Fibroblast of lung (primary cell): ENCODE measurements around the gene TANGO6. TPM values are rescaled to one million over a fixed set of nuclear protein-coding genes. Genes with fewer than 3 reads are reported as not detected.

Experiments
- DNase-seq, 2 donors: peaks; one replicate each; pipeline versions ENCODE4 v3.0.0 to v3.0.0-alpha.2; 2010; ENCODE audit warnings: low read depth in 2 of 2
- H2AFZ ChIP-seq: 2 replicates; pipeline ENCODE4 v1.5.1; 2012; ENCODE audit warnings: low read length, control low read depth, inconsistent platforms
- H3K27ac ChIP-seq: 2 replicates; pipeline ENCODE4 v1.5.1; 2011; ENCODE audit warnings: low read length, control low read depth; ENCODE audit not compliant: insufficient read depth
- H3K27me3 ChIP-seq: 2 replicates; pipeline ENCODE4 v1.5.1; 2011; ENCODE audit warnings: mild to moderate bottlenecking, low read length; ENCODE audit not compliant: control insufficient read depth, insufficient read depth
- H3K36me3 ChIP-seq: 2 replicates; pipeline ENCODE4 v1.5.1; 2011; ENCODE audit warnings: low read length; ENCODE audit not compliant: control insufficient read depth, insufficient read depth
- H3K4me1 ChIP-seq: 2 replicates; pipeline ENCODE4 v1.5.1; 2011; ENCODE audit warnings: low read length; ENCODE audit not compliant: control insufficient read depth, insufficient read depth; ENCODE audit errors: extremely low read depth
- H3K4me2 ChIP-seq: 2 replicates; pipeline ENCODE4 v1.5.1; 2011; ENCODE audit warnings: low read length, control low read depth; ENCODE audit not compliant: insufficient read depth; ENCODE audit errors: extremely low read depth
- H3K4me3 ChIP-seq, 4 experiments: fragments of 200-600 bp in 1 of 4; sonication (generic) in 1 of 4; replicated peaks in 1 of 4; 2 replicates each; pipeline ENCODE4 v1.5.1; 2011 to 2016; ENCODE audit warnings: low read length in 4 of 4, low read depth in 3 of 4, mild to moderate bottlenecking in 3 of 4, control low read depth in 2 of 4, inconsistent platforms in 1 of 4, mixed read lengths in 1 of 4; ENCODE audit not compliant: insufficient read depth in 1 of 4; ENCODE audit errors: control extremely low read depth in 1 of 4
- H3K79me2 ChIP-seq: 2 replicates; pipeline ENCODE4 v1.5.1; 2012; ENCODE audit warnings: mild to moderate bottlenecking, low read length, inconsistent platforms; ENCODE audit not compliant: control insufficient read depth, insufficient read depth
- H3K9ac ChIP-seq: 2 replicates; pipeline ENCODE4 v1.5.1; 2011; ENCODE audit warnings: mild to moderate bottlenecking, low read length, control low read depth; ENCODE audit not compliant: insufficient read depth
- H3K9me3 ChIP-seq: 2 replicates; pipeline ENCODE4 v1.5.1; 2012; ENCODE audit warnings: low read depth, low read length; ENCODE audit not compliant: control insufficient read depth, insufficient read depth
- H4K20me1 ChIP-seq: 2 replicates; pipeline ENCODE4 v1.5.1; 2011; ENCODE audit warnings: low read length; ENCODE audit not compliant: control insufficient read depth, insufficient read depth; ENCODE audit errors: extremely low read depth
- EZH2 ChIP-seq: IDR thresholded peaks from 2 replicates; pipeline ENCODE4 v1.5.1; 2012; ENCODE audit warnings: low read length, control low read depth, mild to moderate bottlenecking; ENCODE audit errors: missing control alignments
- polyA plus RNA-seq, 2 donors: library from polyadenylated mRNA; depleted of rRNA in 1 of 2; stranded (reverse) in 1 of 2; unstranded in 1 of 2; fragments of >200 nt; gene quantifications; 2 replicates each; pipeline ENCODE4 v1.2.1, GENCODE V29; 2011 to 2012; ENCODE audit warnings: missing spikeins in 1 of 2
- total RNA-seq: library from RNA; depleted of rRNA; stranded (reverse); fragments of >200 nt; gene quantifications from 2 replicates; pipeline ENCODE4 v1.2.1, GENCODE V29; 2014
- TF ChIP-seq, protein P1 (sequence below), 2 donors: IDR thresholded peaks in 1 of 2; conservative IDR thresholded peaks in 1 of 2; 1 replicate in 1 of 2; 2 replicates in 1 of 2; pipeline ENCODE4 v1.5.1; 2011 to 2012; ENCODE audit warnings: low read length in 2 of 2, control low read depth in 1 of 2, inconsistent platforms in 1 of 2, low read depth in 1 of 2, mild to moderate bottlenecking in 1 of 2

Gene TANGO6
- total and polyA plus RNA-seq, 2 donors (not counting 1 experiment from before 2014, with no cell fraction given): 6.5 to 29.9 TPM

DNA sequence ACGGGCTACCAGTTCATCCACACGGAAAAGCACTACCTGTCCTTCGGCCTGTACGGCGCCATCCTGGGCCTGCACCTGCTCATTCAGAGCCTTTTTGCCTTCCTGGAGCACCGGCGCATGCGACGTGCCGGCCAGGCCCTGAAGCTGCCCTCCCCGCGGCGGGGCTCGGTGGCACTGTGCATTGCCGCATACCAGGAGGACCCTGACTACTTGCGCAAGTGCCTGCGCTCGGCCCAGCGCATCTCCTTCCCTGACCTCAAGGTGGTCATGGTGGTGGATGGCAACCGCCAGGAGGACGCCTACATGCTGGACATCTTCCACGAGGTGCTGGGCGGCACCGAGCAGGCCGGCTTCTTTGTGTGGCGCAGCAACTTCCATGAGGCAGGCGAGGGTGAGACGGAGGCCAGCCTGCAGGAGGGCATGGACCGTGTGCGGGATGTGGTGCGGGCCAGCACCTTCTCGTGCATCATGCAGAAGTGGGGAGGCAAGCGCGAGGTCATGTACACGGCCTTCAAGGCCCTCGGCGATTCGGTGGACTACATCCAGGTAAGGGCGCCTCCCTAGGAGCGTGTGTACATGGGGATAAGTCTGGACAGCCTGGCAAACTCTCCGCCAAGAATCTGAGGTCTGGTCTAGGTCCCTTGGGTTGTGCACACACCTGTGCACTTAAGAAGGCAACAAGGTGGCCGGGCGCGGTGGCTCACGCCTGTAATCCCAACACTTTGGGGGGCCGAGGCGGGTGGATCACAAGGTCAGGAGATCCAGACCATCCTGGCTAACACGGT is 266.3 kb downstream of the TANGO6 start:
- H3K4me2 ChIP-seq: no peak overlapping the region
- H3K9me3 ChIP-seq: no peaks in the 10 kb centered on the region
- H3K36me3 ChIP-seq: peaks cover 2% of the 10 kb centered on the region
- TF ChIP-seq, protein P1, sequence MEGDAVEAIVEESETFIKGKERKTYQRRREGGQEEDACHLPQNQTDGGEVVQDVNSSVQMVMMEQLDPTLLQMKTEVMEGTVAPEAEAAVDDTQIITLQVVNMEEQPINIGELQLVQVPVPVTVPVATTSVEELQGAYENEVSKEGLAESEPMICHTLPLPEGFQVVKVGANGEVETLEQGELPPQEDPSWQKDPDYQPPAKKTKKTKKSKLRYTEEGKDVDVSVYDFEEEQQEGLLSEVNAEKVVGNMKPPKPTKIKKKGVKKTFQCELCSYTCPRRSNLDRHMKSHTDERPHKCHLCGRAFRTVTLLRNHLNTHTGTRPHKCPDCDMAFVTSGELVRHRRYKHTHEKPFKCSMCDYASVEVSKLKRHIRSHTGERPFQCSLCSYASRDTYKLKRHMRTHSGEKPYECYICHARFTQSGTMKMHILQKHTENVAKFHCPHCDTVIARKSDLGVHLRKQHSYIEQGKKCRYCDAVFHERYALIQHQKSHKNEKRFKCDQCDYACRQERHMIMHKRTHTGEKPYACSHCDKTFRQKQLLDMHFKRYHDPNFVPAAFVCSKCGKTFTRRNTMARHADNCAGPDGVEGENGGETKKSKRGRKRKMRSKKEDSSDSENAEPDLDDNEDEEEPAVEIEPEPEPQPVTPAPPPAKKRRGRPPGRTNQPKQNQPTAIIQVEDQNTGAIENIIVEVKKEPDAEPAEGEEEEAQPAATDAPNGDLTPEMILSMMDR (conservative IDR thresholded peaks at IDR 0.05 in 1 of 2, IDR thresholded peaks at IDR 0.05 in 1 of 2; ENCODE audit: low read depth in 1 of 2, low read length in 2 of 2): no peak
- TF ChIP-seq EZH2: no peak
- H3K4me1 ChIP-seq: peaks cover 5% of the 10 kb centered on the region
- no peaks in the 10 kb centered on the region for H3K27me3 ChIP-seq
- no peak overlapping the region for H3K9ac ChIP-seq
- DNase-seq: no peak
- H4K20me1 ChIP-seq: no peaks in the 10 kb centered on the region
- no peak overlapping the region for H2AFZ ChIP-seq
- H3K79me2 ChIP-seq: no peaks in the 10 kb centered on the region
- no peak overlapping the region for H3K4me3 ChIP-seq
- no peak overlapping the region for H3K27ac ChIP-seq

DNA sequence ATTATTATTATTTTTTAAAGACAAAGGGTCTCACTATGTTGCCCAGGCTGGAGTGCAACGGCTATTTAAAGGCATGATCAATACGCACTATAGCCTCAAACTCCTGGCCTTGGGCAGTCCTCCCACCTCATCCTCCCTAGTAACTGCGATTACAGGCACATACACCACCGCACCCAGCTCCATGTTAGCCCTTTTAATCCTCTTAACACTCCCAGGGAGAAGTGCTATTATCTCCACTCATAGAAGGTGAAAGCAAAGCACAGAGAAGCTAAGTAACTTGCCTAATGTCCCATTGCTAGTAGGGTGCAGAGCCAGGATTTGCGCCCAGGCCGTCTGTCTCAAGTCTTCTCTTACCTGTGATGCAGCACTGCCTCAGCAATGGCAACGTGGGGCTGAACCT is 267.1 kb downstream of the TANGO6 start:
- DNase-seq: no peak
- Histone ChIP-seq H4K20me1 (no peaks in the 10 kb centered on the region), H2AFZ (no peak overlapping the region)

DNA sequence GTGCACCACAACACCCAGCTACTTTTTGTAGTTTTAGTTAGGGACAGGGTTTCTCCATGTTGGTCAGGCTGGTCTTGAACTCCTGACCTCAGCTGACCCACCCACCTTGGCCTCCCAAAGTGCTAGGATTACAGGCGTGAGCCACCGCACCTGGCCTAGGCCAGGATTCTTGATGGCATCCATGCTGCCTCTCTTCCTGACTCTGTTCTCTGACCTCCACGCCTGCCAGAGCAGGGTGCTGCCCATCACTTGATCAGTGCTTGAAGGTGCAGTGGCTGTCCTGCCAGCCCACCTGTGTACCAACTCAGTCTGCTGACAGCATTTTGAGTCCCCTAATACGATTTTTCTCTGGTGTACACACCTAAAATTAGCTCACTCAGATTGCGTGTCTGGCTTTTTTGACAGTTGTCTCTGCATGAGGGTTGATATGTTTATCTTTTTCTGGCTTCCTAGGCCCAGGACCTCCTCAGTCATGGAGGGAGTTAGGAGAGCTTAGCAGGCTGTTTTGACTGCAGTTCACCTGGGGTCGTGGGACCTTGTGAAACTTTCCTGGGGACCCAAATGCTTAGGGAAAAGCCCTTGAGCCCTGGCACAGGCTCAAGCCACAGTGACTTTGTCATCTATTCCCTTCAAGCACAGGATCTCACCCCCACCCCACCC is 268.0 kb downstream of the TANGO6 start:
- Histone ChIP-seq H4K20me1 (no peaks in the 10 kb centered on the region), H3K9me3 (no peaks in the 10 kb centered on the region), H3K4me2 (no peak overlapping the region), H2AFZ (no peak overlapping the region), H3K4me3 (no peak overlapping the region), H3K27ac (no peak overlapping the region), H3K9ac (no peak overlapping the region), H3K36me3 (peaks cover 2% of the 10 kb centered on the region), H3K27me3 (no peaks in the 10 kb centered on the region), H3K79me2 (no peaks in the 10 kb centered on the region), H3K4me1 (peaks cover 3% of the 10 kb centered on the region)
- TF ChIP-seq, protein P1 (conservative IDR thresholded peaks at IDR 0.05 in 1 of 2, IDR thresholded peaks at IDR 0.05 in 1 of 2; ENCODE audit: low read depth in 1 of 2, low read length in 2 of 2): no peak
- no peak for TF ChIP-seq EZH2
- DNase-seq: no peak

More for the DNA sequence above, 267.1 kb downstream of the TANGO6 start:
- no peaks in the 10 kb centered on the region for H3K9me3 ChIP-seq
- peak overlapping the region; percentile 16 for H3K9ac ChIP-seq
- peaks cover 2% of the 10 kb centered on the region for H3K36me3 ChIP-seq
- no peaks in the 10 kb centered on the region for H3K79me2 ChIP-seq
- peaks cover 5% of the 10 kb centered on the region for H3K4me1 ChIP-seq
- TF ChIP-seq, protein P1 (conservative IDR thresholded peaks at IDR 0.05 in 1 of 2, IDR thresholded peaks at IDR 0.05 in 1 of 2; ENCODE audit: low read depth in 1 of 2, low read length in 2 of 2): no peak
- TF ChIP-seq EZH2: no peak
- H3K4me3 ChIP-seq: no peak overlapping the region
- no peak overlapping the region for H3K4me2 ChIP-seq
- no peak overlapping the region for H3K27ac ChIP-seq
- no peaks in the 10 kb centered on the region for H3K27me3 ChIP-seq
